HG02759 (cell line): Measurements from ENCODE around the gene GATAD2A.
A peak's percentile ranks its signal among the peaks of the same experiment; 100 is the strongest.

Experiments
- ATAC-seq: cut with Tn5 transposase; IDR thresholded peaks from one replicate; pipeline ENCODE4 v1.9.1; 2021; ENCODE audit warnings: mild to moderate bottlenecking, moderate library complexity; ENCODE audit not compliant: unreplicated experiment

GATAD2A gene

DNA sequence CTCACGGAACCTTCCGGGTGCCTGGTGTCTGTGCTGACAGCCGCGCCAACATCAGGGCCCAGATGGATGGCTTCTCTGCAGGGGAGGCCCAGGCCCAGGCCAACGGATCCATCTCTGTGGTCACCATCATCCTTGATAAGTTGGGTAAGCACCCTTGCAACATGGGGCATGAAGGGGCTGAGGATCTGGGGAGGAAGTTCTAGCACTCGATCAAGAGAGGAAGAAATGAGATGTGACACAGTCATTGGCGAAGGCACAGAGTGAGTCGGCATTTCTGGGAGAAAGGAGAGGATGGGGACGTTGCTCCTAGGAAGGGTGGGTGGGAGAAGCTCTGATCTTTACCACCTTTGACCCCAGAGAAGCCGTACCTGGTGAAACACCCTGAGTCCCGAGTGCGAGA, 137.0 kb downstream of the GATAD2A start:
- no peak for ATAC-seq

DNA sequence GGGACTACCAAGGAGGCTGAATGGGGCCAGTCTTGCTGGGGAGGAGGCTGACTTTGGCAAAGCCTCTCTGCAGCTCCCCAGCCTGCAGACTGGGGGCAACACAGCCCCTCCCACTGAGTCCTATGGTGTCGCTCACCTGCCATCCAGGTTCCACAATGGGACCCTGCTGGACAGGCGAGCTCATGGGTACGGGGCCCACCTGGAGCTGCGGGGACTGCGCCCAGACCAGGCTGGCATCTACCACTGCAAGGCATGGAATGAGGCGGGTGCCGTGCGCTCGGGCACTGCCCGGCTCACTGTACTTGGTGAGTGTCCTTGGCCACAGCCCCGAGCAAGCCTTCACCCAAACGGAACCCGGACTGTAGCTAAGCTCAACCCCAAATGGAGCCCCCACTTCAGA, 137.6 kb downstream of the GATAD2A start:
- ATAC-seq: no peak

DNA sequence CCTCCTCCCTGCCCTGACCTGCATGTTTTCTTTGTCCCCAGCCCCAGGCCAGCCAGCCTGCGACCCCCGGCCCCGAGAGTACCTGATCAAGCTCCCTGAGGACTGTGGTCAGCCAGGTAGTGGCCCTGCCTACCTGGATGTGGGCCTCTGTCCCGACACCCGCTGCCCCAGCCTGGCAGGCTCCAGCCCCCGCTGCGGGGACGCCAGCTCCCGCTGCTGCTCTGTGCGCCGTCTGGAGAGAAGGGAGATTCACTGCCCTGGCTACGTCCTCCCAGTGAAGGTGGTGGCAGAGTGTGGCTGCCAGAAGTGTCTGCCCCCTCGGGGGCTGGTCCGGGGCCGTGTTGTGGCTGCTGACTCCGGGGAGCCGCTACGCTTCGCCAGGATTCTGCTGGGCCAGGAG, 138.2 kb downstream of the GATAD2A start:
- ATAC-seq: no peak

DNA sequence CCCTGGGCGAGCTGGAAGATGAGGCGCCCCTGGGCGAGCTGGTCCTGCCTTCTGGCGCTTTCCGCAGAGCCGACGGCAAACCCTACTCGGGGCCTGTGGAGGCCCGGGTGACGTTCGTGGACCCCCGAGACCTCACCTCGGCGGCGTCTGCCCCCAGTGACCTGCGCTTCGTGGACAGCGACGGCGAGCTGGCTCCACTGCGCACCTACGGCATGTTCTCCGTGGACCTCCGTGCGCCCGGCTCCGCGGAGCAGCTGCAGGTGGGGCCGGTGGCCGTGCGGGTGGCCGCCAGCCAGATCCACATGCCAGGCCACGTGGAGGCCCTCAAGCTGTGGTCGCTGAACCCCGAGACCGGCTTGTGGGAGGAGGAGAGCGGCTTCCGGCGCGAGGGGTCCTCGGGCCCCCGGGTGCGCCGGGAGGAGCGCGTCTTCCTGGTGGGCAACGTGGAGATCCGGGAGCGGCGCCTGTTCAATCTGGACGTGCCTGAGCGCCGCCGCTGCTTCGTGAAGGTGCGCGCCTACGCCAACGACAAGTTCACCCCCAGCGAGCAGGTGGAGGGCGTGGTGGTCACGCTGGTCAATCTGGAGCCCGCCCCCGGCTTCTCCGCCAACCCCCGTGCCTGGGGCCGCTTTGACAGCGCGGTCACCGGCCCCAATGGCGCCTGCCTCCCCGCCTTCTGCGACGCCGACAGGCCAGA, 138.9 kb downstream of the GATAD2A start:
- no peak for ATAC-seq

DNA sequence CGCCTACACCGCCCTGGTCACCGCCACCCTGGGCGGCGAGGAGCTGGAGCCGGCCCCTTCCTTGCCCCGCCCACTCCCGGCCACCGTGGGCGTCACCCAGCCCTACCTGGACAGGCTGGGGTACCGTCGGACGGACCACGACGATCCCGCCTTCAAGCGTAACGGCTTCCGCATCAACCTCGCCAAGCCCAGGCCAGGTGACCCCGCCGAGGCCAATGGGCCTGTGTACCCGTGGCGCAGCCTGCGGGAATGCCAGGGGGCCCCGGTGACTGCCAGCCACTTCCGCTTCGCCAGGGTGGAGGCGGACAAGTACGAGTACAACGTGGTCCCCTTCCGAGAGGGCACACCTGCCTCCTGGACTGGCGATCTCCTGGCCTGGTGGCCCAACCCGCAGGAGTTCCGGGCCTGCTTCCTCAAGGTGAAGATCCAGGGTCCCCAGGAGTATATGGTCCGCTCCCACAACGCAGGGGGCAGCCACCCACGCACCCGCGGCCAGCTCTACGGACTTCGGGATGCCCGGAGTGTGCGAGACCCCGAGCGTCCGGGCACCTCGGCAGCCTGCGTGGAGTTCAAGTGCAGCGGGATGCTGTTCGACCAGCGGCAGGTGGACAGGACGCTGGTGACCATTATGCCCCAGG, 139.6 kb downstream of the GATAD2A start:
- ATAC-seq: no peak

DNA sequence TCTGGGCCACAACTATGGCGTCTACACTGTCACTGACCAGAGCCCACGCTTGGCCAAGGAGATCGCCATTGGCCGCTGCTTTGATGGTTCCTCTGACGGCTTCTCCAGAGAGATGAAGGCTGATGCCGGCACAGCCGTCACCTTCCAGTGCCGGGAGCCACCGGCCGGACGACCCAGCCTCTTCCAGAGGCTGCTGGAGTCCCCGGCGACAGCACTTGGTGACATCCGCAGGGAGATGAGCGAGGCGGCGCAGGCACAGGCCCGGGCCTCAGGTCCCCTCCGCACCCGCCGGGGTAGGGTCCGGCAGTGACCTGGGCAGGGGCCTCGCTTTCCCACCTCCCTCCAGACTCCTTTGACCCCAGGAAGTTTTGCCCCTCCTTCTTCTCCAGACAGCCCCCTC, 140.2 kb downstream of the GATAD2A start:
- ATAC-seq: no peak

DNA sequence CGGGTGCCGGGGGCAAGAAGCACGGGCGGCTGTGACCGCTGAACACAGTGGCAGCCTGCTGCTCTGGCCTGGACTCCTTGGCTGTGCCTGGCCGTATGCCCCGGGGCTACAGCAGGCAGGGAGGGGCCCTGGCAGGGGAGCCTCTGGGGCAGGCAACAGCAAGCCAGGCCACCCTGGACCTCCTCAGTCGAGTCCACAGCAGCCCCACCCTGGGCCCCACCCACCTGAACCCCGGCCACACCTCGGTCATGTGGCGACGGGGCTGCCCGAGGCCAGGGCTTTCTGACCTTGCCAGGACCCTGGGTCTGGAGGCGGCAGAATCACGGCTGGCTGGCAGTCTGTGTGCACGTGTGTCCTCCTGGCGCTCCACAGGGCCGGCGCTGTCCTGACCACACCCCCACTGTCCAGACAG, 141.3 kb downstream of the GATAD2A start:
- ATAC-seq: no peak

DNA sequence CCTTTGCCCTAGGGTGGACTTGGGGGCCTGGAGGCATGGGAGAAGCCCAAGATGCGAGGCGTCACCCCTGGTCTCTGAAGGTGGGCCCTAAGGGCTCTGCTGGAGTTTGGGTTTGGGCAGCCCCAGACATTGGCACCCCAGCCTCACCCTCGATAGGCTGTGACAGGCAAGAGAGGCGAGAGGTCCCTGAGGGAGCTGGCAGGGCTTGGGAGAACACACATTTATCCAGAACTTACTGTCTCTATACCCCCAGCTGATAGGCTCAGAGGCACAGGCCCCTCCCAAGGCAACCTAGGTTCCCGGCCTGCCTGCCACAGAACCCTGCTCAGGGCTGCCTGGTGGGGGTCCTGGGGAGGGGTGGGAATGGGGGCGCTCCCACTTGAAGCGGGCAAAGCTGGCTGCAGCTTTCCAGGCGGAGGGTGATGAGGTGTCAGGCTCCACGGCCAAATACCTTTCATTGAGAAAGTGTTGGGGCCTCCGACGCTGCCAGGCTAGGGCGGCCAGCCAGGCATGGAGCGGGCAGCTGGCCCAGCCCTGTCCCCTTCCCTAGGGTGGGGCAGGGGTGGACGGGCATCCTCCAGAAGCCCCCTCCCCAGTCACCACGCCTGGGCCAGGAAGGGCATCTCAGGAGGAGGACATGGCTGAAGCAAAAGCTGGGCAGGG, 142.3 kb downstream of the GATAD2A start:
- ATAC-seq: no peak

DNA sequence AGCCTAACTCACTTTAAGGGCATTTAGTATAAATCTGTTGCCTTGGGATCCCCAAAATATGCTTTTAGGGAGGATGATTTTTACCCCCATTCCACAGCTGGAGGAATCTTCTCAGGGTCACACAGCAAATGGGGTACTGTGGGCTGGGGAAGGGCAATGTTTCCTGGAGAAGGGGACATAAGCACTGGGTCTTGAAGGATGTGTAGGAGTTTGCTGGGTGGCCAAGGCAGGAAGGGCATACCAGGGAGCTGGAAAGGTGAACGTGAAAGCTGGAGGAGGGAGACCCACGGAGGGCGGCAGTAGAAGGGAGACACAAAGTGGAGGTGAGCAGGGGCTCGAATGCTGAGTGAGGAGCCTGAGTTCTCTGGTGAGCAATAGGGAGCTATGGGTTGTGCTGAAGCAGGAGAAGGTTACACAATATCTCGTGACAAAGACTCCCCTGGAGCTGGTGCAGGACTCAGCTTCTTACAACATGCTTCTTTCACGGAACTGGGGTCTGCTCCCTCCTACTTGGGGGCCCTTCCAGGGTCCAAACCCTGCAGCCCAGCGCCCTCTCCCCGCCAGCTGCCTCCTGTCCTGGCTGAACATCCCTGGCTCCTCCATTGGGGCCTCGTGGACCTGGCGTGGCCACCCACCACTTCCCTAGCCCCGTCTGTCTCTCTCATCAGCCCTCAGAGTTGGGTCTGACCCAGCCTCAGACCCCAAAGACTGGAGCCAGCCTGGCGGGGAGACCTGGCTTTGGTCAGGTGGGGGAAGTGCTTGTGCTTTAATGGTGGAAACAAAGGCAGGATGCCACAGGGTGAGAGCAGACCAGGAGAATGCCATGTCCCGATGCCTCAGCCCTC, 143.7 kb downstream of the GATAD2A start:
- ATAC-seq: no peak

DNA sequence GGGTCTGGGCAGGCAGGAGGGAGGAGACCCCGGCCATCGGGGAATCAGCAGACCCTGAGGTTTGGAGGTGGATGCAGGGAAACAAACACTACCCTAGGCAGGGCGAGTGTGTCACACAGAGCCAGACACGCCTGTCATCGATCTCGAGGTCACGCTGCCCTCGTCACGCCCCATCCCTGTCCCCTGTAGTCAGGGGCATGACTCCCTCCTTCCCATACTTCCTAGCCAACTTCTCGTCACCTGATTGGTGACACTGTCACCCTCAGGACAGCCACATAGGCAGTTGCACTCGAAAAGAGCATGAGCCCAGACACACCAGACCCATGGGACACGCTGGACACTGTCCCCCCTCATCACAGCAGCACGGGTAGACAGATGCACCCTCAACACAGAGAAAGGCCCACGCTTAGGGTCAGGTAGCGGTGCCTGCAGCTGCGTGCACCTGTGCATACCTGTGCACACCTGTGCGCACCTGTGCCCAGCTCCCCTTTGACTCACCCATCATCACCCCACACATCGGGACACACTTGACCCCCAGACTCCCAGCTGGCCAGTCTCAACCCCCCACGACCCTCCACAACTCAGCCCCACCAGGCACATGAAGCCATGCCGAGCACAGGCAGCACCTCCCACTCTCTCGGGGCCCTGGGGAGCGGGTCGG, 144.5 kb downstream of the GATAD2A start:
- no peak for ATAC-seq

DNA sequence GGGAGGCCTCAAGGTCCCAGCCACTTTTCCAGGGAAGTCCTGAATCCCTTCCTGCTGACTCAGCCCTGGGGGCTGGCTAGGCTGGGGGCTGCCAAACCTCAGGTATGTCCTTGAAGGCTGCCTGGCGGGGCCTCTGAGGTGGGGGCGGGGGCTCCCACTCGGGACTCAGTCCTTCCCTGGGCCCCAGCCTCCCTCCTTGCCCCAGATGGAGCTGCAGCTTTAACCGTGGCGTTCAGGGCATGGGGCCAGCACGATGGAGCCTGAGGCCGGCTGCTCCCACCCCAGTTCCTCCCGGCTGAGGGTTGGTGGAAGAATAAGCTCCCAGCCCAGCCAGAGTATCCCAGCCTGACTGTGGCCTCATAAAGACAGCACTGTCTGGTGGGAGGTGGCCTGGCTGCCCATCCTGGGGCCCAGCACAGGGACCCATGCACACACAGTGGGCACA, 145.0 kb downstream of the GATAD2A start:
- no peak for ATAC-seq

DNA sequence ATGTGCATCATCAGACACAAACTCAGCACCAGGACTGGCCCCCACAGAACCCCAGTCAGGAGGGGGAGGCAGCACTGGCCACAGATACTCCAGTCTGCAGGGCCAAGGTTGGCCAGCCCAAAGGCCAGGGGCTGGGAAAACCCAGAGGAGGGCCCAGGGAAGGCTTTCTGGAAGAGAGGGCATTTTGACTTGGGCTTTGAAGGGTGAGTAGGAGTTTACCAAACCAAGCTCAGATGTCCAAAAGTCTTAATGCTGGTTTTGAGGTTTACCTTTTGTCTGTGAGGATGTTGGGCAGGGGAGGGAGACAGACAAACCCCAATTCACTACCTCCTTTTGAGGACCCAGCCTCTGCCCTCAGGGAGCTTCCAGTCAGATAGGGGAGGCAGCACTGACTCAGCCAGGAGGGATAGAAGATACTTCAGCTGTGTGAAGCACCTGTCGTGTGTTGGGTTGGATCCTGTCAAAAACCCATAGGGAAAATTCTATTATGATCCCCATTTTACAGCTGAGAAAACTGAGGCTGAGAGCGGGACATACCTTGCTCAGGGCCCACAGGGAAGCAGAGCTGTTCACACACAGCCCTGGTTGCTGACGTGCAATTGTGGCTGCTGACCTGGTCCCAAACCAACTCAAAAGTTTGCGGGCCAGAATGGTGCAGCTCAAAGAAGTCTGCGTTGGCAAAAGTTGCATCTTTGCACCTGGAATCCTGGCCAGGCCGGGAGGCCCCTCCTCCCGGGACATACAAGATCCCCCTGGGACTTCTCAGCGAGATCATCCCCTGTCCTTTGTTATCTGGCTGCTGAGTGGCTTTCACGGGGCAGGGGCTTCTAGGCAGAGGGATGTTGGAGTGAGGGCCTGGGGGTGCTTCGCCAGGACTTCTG, 145.7 kb downstream of the GATAD2A start:
- ATAC-seq: no peak

DNA sequence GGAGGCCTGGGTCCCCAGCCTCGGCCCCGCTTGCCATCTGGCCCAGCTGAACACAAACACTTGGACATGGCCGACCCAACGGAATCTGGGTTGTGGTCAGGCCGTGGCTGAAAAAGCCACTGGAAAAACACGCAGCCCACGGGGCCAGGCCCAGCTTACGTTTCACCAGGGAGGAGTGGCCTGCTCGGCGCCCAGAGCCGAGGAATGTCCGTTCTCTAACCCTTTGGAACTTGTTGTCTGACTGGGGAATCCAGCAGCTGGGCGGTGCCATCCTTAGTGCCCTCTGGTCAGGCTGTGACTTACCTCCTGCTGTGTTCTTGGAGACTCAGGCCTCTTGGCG, 146.3 kb downstream of the GATAD2A start:
- ATAC-seq: no peak

DNA sequence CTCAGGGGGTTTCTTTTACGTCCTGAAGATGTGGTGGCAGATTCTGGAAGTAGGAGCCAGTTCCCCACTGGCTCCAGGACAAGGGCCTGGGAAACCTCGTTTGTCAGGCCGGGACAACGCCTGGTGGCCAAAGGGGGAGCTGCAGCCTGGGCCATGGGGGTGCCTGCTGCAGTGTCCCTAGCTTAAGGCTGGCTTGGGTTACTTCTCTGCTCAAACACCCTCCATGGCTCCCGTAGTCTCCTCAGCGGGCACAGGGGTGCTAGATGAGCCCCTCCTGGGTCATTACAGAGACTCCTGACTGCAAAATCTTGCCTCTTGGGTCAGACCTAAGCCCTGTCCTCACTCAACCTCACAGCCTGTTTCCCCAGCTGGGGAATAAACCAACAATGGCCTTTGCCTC, 147.3 kb downstream of the GATAD2A start:
- ATAC-seq: no peak

DNA sequence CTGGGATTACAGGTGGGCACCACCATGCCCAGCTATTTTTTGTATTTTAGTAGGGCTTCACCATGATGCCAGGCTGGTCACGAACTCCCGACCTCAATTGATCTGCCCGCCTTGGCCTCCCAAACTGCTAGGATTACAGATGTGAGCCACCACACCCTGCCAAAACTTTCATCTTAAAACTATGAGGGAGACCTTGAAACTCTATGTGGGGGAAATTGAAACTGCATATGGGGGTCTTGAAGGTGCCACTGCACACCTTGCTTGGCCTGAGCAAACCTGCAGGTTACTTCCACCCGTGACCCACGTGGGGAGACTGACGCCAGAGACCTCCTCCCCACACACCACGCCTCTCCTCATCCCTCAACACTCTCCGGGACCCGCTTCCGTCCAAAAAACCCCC, 148.2 kb downstream of the GATAD2A start:
- no peak for ATAC-seq

DNA sequence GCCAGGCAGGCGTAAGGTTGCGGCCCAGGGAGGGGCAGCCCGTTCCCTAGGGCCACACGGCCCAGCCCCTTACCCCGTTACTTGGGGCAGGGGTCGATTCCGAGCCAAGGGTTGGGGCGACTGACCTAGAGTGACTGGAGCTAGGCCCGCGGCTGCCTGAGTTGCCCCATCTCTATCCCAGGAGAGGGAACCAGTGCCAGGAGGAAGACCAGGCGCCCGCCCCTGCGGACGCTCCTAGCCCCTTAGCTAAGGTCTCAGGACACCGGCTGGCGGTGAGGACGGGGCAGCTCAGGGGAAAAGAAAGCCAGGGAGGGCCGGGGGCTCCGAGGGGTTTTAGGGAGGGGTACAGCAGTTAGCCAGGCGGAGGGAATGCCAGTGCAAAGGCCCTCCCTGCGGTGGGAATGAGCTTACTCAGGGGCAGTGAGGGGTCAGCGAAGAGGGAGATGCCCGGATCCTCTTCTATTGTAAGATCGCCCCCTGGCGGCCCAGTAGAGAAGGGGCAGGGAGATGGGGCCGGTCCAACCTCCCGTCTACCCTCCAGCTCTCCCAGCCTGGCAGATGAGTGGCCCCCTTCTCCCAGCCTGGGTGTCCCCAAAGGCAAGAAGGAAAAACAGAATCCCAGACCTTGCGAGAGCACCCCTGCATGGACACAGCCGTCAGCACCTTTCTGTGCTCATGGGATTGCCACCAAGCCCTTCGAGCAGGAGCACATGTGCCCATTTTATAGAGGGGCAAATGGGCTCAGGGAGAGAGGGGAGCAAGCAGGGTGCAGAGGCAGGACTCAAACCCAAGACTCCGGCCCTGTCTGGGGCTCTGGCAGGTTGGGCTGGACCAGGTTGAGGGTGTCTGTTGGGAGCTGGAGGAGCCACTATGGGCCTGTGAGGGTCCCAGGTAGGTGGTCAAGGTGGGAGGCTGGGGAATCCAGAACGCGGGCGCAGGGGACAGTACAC, 148.9 kb downstream of the GATAD2A start:
- ATAC-seq: peak; percentile 50

DNA sequence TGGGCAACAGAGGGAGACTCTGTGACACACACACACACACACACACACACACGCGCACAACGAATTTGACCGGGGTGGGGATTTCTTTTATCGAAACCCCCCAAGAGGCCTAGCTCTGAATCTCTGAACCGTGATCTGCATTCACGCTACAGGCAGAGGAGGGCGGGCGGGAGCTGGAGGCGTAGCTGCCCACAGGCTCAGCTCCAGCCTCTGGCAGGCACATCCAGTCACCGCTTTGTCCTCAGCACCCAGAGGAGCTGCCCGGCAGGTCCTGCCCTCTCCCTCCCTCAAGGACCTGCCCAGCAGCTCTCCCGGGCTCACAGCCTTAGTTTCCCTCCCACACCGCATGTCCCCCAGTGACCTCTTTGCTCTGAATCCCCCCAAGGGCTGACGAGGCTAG, 152.6 kb downstream of the GATAD2A start:
- no peak for ATAC-seq
